K562 (cell line): ENCODE data around the gene KIAA0319L. TPM values are rescaled to one million over a fixed set of nuclear protein-coding genes. Genes with fewer than 3 reads are reported as not detected.

Experiments
- ATAC-seq: fragments of 200-7000 bp; cut with Tn5 transposase; 3 replicates; pipeline ENCODE4 v1.9.1; 2020; ENCODE audit warnings: moderate library complexity
- BruUV-seq: library from RNA; stranded (reverse); fragments of 400-500 nt; replicated peaks from 2 replicates; lab custom pipeline; 2021; lab: Mats Ljungman, UMichigan
- CTCF ChIA-PET: fragments of 300-600 bp; formaldehyde crosslinking; extraction: SDS; loops from one replicate; lab custom pipeline; 2021; ENCODE audit warnings: low intra/inter-chr PET ratio; lab: Yijun Ruan, JAX
- POLR2A ChIA-PET: fragments of 300-600, 350-650 bp; sonication (Branson Sonifier 250); formaldehyde crosslinking; extraction: SDS; loops from one replicate; lab custom pipeline; 2021; ENCODE audit warnings: antibody characterized with exemption, inconsistent platforms; lab: Yijun Ruan, JAX
- DNase-seq, 4 experiments: peaks; one replicate each; pipeline versions ENCODE4 v3.0.0 to v3.0.0-alpha.2; 2011 to 2018; ENCODE audit warnings: low spot score in 3 of 4, mixed read lengths in 3 of 4; ENCODE audit errors: extremely low read depth in 1 of 4
- FAIRE-seq: peaks from 2 replicates; lab custom pipeline; 2011; peaks lifted over from hg19 to GRCh38; lab: Jason Lieb, UNC
- H2AFZ ChIP-seq: 2 replicates; pipeline ENCODE4 v1.6.0; 2011; ENCODE audit warnings: low read depth, low read length, control low read depth, inconsistent platforms
- H3K27ac ChIP-seq: fragments of 200-600 bp; 3 replicates; pipeline ENCODE4 v1.8.0; 2011; ENCODE audit warnings: low read depth, mild to moderate bottlenecking, control low read depth, inconsistent platforms, low read length, moderate library complexity, mixed read lengths; ENCODE audit errors: extremely low read depth
- H3K27me3 ChIP-seq, 2 experiments: fragments of 300-600 bp in 1 of 2; 2 replicates in 1 of 2; 3 replicates in 1 of 2; pipeline versions ENCODE4 v1.6.0 to v1.8.0; 2011; ENCODE audit warnings: inconsistent platforms in 2 of 2, low read length in 2 of 2, mild to moderate bottlenecking in 1 of 2, mixed read lengths in 1 of 2, moderate library complexity in 1 of 2; ENCODE audit not compliant: control insufficient read depth in 2 of 2, insufficient read depth in 2 of 2
- H3K36me3 ChIP-seq: fragments of 300-600 bp; 3 replicates; pipeline ENCODE4 v1.8.0; 2011; ENCODE audit warnings: mild to moderate bottlenecking, low read length, inconsistent platforms; ENCODE audit not compliant: control insufficient read depth, insufficient read depth
- H3K4me1 ChIP-seq, 2 experiments: fragments of 200-600 bp in 1 of 2; replicated peaks in 1 of 2; 2 replicates in 1 of 2; 3 replicates in 1 of 2; pipeline versions ENCODE4 v1.5.1 to v1.8.0; 2011; ENCODE audit warnings: inconsistent platforms in 2 of 2, low read length in 2 of 2, mild to moderate bottlenecking in 1 of 2, mixed read lengths in 1 of 2, moderate library complexity in 1 of 2; ENCODE audit not compliant: control insufficient read depth in 2 of 2, insufficient read depth in 2 of 2
- H3K4me2 ChIP-seq: 2 replicates; pipeline ENCODE4 v1.6.1; 2011; ENCODE audit warnings: low read length, control low read depth, inconsistent platforms, mixed read lengths; ENCODE audit not compliant: insufficient read depth
- H3K4me3 ChIP-seq: fragments of 200-600 bp; sonication (generic), shearing (Covaris generic); 2 replicates; pipeline ENCODE4 v1.5.1; 2016; ENCODE audit warnings: control low read depth, inconsistent platforms
- H3K79me2 ChIP-seq: fragments of 200-600 bp; 3 replicates; pipeline ENCODE4 v1.8.0; 2011; ENCODE audit warnings: low read length, inconsistent platforms; ENCODE audit not compliant: control insufficient read depth, insufficient read depth
- H3K9ac ChIP-seq, 2 experiments: 2 replicates each; pipeline versions ENCODE4 v1.6.0 to v1.6.1; 2011; ENCODE audit warnings: low read depth in 2 of 2, low read length in 2 of 2, control low read depth in 1 of 2, inconsistent platforms in 1 of 2, mild to moderate bottlenecking in 1 of 2, mixed read lengths in 1 of 2; ENCODE audit not compliant: insufficient read depth in 1 of 2
- H3K9me1 ChIP-seq: one replicate; pipeline ENCODE4 v1.6.0; 2011; ENCODE audit warnings: inconsistent platforms, mild to moderate bottlenecking, low read length, moderate library complexity; ENCODE audit not compliant: control insufficient read depth, insufficient read depth
- H3K9me3 ChIP-seq: replicated peaks from 2 replicates; pipeline ENCODE4 v1.5.1; 2011; ENCODE audit warnings: low read depth, low read length, inconsistent platforms; ENCODE audit not compliant: control insufficient read depth, insufficient read depth
- H4K20me1 ChIP-seq: replicated peaks from 2 replicates; pipeline ENCODE4 v1.6.1; 2011; ENCODE audit warnings: low read length, inconsistent platforms, mixed read lengths; ENCODE audit not compliant: control insufficient read depth, insufficient read depth
- CBX3 ChIP-seq, 2 experiments: IDR thresholded peaks; 1 replicate in 1 of 2; 2 replicates in 1 of 2; pipeline ENCODE4 v1.6.1; 2012; ENCODE audit warnings: inconsistent platforms in 2 of 2, low read length in 2 of 2, borderline replicate concordance in 1 of 2, control low read depth in 1 of 2
- CREB5 ChIP-seq: fragments of 250-450 bp; sonication (Bioruptor Pico); IDR thresholded peaks from 2 replicates; pipeline ENCODE4 v1.5.0; 2020; ENCODE audit warnings: mild to moderate bottlenecking
- HES1 ChIP-seq: fragments of 450-650 bp; IDR thresholded peaks from 2 replicates; pipeline ENCODE4 v1.6.1; 2016; ENCODE audit warnings: low read depth, mild to moderate bottlenecking, moderate library complexity
- HMG20B ChIP-seq: fragments of 250-450 bp; sonication (Bioruptor Pico); IDR thresholded peaks from 2 replicates; pipeline ENCODE4 v1.5.0; 2021; ENCODE audit warnings: mild to moderate bottlenecking
- MAZ ChIP-seq, 2 experiments: fragments of 450-650 bp in 1 of 2; sonication (generic) in 1 of 2; formaldehyde crosslinking; IDR thresholded peaks in 1 of 2; conservative IDR thresholded peaks in 1 of 2; 2 replicates each; pipeline versions ENCODE4 v1.4.0 to v1.5.0; 2020; ENCODE audit warnings: mild to moderate bottlenecking in 1 of 2, missing genetic modification reagents in 1 of 2
- OTX1 ChIP-seq: fragments of 450-650 bp; formaldehyde crosslinking; IDR thresholded peaks from 2 replicates; pipeline ENCODE4 v1.4.0; 2022; ENCODE audit warnings: mild to moderate bottlenecking
- POLR3A ChIP-seq: IDR thresholded peaks from 2 replicates; pipeline ENCODE4 v1.6.1; 2011; ENCODE audit warnings: borderline replicate concordance, mild to moderate bottlenecking, moderate library complexity; ENCODE audit not compliant: insufficient read length, insufficient read depth; ENCODE audit errors: extremely low read depth
- SAFB ChIP-seq: fragments of 200-400 bp; formaldehyde crosslinking; IDR thresholded peaks from 2 replicates; pipeline ENCODE4 v1.6.1; 2017; ENCODE audit warnings: low read depth, low read length, borderline replicate concordance
- SMAD1 ChIP-seq: fragments of 150-350 bp; IDR thresholded peaks from 2 replicates; pipeline ENCODE4 v1.6.1; 2014; ENCODE audit warnings: low read length, low read depth; ENCODE audit not compliant: partially characterized antibody
- ZNF121 ChIP-seq: sonication (generic); formaldehyde crosslinking; conservative IDR thresholded peaks from 2 replicates; pipeline ENCODE4 v1.8.0; 2022; ENCODE audit warnings: missing genetic modification reagents
- ZNF184 ChIP-seq: sonication (generic); formaldehyde crosslinking; IDR thresholded peaks from 2 replicates; pipeline ENCODE4 v1.5.0; 2020; ENCODE audit warnings: missing genetic modification reagents
- ZNF384 ChIP-seq: IDR thresholded peaks from 2 replicates; pipeline ENCODE4 v1.6.1; 2012; ENCODE audit warnings: low read depth, low read length, improper control_type of control experiment
- ZNF76 ChIP-seq: fragments of 250-450 bp; sonication (Bioruptor Pico); IDR thresholded peaks from 2 replicates; pipeline ENCODE4 v1.4.0; 2020; ENCODE audit warnings: mild to moderate bottlenecking, moderate library complexity, borderline replicate concordance
- WGBS: fragments of 100-300 bp; shearing (Covaris generic); methylation state at CpG from one replicate; pipeline ENCODE4 v1.1.6; 2016; ENCODE audit warnings: low coverage, mixed read lengths; ENCODE audit not compliant: insufficient coverage; ENCODE audit errors: missing lambda C conversion rate; 5-methylcytosine and 5-hydroxymethylcytosine counted together
- in situ Hi-C: fragments of 300-500 bp; cut with MboI; formaldehyde crosslinking; loops from 4 replicates; pipeline ENCODE4 v1.15.0; 2018; ENCODE audit warnings: inconsistent platforms, mixed read lengths
- intact Hi-C: fragments of 100-400 bp; cut with micrococcal nuclease; formaldehyde crosslinking; loops from 2 replicates; pipeline ENCODE4 v1.14.2; 2022
- polyA plus RNA-seq, 8 experiments: library from polyadenylated mRNA; depleted of rRNA in 4 of 8; stranded (reverse) in 5 of 8; unstranded in 3 of 8; fragments of >200 nt; fragmentation: Nextera tagmentation in 2 of 8; fragmentation: Illumina TruSeq in 1 of 8; extraction: Ambion mirVana in 2 of 8; extraction: Trizol in 1 of 8; gene quantifications; 2 replicates each; pipeline versions ENCODE4 v1.2.1 to v1.2.3, GENCODE V29; 2011 to 2014; ENCODE audit warnings: inconsistent platforms in 1 of 8, missing spikeins in 1 of 8
- total RNA-seq, 7 experiments: library from RNA; depleted of rRNA in 6 of 7; stranded (reverse); fragments of >200 nt in 6 of 7; fragmentation: Illumina TruSeq in 2 of 7; extraction: Trizol in 2 of 7; gene quantifications; 2 replicates each; pipeline versions ENCODE4 v1.2.1 to v1.2.3, GENCODE V29; 2011 to 2021; ENCODE audit warnings: low replicate concordance in 1 of 7

Gene KIAA0319L
- total and polyA plus RNA-seq, 9 of the 15 experiments (the other 6 are each of a cell fraction or from before 2014, with no cell fraction given): 2.4 to 51.7 (median 27.4) TPM

- Histone ChIP-seq H3K27ac (peak overlapping the region; percentile 17; the same call in 1 of the 3 replicates), H3K4me1 (peaks cover 3 to 25% of the 10 kb centered on the region in 2 experiments; a peak in 4 of 5 replicates), H3K27me3 (no peaks in the 10 kb centered on the region), H2AFZ (no peak overlapping the region), H3K9me1 (no peaks in the 10 kb centered on the region), H3K36me3 (no peaks in the 10 kb centered on the region; the same call in 2 of the 3 replicates), H3K4me3 (no peak overlapping the region), H3K4me2 (peak overlapping the region; percentile 54), H4K20me1 (peaks cover 5% of the 10 kb centered on the region; the same call in 1 of the 2 replicates), H3K9me3 (no peaks in the 10 kb centered on the region), H3K9ac (peak overlapping the region in 1 of 2 experiments; percentile 4; a peak in 1 of 4 replicates), H3K79me2 (no peaks in the 10 kb centered on the region)
- ChIA-PET POLR2A (interaction anchor here (0.7 to 1.9 kb wide), 7 partner anchors 9 to 647 kb away, joined by 3 to 10 read pairs (median 4); partner anchors contain the start of gene C1orf216), CTCF (no interaction called here)
- in situ Hi-C loops (no loop called here), intact Hi-C loops (loop anchor here (5.0 kb wide), 1 partner anchor 48 kb away; no protein-coding TSS in a partner anchor)
- ATAC-seq (peak; percentile 96), DNase-seq (peak; percentile 79 to 90 (median 86)), FAIRE-seq (peak; percentile 88)
- WGBS: 0% methylated on average over 3 of the region's 3 CpGs
- BruUV-seq: no TSS peak
- TF ChIP-seq SMAD1 (peak; percentile 75), ZNF76 (CRISPR knock-in tag) (no peak), ZNF121 (no peak), CREB5 (no peak), HES1 (peak; percentile 96), ZNF184 (no peak), OTX1 (CRISPR knock-in tag) (0 out of 2 replicates have a peak, but pooled peaks have one; percentile 52), POLR3A (no peak), HMG20B (CRISPR knock-in tag) (no peak), SAFB (no peak), CBX3 (IDR thresholded peaks at IDR 0.05; ENCODE audit: borderline replicate concordance in 1 of 2, low read length in 2 of 2) (no peak), ZNF384 (no peak), MAZ (CRISPR knock-in tag; conservative IDR thresholded peaks at IDR 0.05 in 1 of 2, IDR thresholded peaks at IDR 0.05 in 1 of 2) (peak in 1 of 2 experiments; percentile 88; a peak in 2 of 4 replicates)
These were observed 57.5 kb downstream of the KIAA0319L start for GRCh38 chr1:35499652-35500176.
